LoVo (cell line): Measurements from ENCODE around the gene CDIP1.

ENCODE experiments used
- DNase-seq: peaks from one replicate; pipeline ENCODE4 v3.0.0-alpha.2; 2016; ENCODE audit warnings: low spot score

CDIP1 gene

DNA sequence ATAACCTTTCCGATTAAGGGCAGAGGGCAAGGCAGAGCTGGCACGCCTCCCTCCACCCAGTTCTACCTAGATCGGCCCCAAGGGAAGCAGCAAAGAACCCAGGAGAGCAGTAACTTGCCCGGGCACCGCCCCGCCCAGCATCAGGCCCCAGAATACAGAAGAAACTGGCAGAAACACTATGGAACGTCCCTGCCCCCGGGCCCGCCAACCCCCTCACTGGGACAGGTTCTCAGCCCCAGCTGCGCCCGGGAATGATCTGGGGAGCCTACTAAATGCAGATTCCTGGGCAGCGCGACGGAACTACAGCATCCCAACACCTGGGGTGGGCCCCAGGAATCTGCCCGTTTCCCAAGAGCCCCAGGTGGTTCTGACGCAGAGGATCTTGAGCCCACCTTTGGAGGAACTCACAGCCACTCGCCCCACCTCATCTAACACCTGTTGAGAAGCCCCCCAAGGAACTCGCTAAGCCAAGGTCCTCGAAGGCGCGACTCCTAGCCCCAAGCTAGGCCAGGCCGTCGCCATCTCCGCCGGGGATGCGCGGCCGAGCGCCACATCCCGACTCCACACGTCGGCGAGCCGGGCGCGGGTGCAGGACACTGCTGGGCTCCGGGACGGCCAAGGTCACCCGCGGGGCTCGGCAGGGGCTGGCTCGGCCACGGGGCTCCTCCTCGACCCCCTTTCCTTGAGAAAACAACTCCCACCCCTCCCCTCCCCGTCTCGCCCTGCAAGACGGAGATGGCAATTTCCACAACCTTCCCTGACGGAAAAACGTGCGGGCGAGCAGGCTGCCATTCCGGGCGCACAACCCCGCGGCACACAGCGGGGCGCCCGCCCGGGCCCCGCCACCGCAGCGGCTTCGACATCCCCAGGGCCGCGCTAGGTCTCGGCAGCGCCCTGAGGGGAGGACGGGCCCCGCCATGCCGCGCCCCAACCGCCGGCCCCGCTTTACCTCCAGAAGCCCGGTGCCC is 913 bp downstream of the CDIP1 start:
- no peak for DNase-seq

DNA sequence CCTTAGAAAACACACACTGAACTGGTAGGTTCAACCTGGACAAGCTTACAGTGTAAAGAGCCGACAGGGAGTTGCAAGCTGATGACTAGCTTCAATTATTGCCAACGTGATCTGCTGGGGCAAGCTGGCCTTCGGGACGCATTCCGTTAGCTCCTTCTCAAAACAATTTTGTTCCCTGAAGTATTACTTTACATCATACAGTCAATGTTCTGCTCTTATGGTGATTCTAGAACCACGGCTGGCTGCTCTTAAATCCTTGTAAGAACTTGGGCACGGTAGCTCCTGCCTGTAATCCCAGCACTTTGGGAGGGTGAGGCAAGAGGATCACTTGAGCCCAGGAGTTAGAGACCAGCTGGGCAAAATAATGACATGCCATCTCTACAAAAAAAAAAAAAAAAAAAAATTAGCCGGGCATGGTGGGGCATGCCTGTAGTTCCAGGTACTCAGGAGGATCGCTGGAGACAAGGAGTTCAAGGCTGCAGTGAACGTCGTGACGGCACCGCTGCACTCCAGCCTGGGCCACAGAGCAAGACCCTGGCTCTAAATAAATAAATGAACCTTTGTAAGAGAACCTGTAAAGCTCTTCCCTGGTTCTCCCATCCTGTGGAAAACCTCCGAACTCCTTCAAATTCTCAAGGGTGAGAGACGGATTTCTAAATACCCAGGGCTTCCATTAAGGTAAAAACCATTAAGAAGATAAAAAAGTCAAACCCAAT is 2.0 kb downstream of the CDIP1 start:
- DNase-seq, result no peak

DNA sequence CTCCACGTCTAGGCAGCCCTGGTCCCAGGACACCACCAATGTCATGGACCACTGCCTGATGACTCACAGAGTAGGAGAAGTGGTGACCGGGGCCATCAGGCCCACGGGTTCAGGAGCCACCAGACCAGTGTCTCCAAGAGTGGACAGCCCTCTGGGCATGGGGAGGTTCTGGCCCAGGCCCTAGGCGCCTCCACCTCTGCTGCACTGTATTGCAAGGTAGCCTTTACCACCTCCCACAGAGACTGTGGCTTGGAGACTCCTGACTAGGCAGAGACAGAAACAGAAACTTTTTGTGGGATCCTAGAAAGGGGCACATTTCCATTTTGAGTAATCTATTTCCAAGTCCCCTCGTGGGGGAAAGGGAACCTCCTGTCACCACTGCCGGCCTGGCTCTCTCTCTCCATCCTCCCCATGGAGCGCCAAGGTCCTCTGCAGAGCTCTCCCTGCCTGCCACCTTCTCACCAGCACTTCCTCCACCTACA is 2.9 kb downstream of the CDIP1 start:
- DNase-seq, result no peak

DNA sequence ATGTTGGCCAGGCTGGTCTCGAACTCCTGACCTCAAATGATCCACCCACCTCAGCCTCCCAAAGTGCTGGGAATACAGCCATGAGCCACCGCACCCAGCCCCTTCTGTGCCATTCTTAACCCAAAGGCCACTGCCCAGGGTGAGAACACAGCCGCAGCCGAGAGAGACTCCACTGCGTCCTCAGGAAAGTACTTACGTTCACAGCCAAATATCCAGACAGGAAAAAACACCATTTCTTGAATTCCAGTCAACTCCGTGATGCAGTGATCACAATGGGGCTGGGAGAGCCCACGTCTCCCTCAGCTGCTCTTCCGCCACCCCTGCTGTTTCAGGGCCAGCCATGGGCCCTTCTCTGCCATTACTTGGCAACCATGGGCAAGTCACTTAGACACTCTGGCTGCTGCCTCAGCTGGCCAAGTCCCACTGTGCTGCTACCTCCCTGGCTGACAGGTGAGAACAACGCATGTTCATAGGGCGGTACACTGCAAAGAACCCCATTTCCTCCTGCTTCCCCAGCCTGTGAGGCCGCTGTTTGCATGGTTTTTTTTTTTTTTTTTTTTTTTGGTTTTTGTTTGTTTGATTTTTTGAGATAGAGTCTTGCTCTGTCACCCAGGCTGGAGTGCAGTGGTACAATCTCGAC is 4.3 kb downstream of the CDIP1 start:
- DNase-seq, result no peak

DNA sequence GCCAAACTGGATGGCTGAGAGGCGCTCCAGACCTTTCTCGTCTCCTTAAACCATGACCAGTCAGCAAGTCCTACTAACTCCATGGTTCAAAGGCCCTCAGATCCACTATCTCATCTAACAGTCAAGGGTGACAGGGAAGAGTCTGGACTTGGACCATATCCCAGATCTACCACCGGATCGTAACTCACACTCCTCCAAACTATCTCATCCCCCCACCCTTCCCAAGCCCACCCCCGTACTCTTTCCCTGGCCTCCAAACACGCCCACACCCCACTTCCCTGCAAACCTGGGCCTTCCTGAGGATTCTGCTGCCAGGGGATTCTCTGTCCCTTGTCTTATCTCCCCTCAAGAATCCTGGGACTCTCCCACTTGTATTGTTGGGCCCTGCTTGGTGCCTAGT is 5.1 kb downstream of the CDIP1 start:
- DNase-seq, result no peak

DNA sequence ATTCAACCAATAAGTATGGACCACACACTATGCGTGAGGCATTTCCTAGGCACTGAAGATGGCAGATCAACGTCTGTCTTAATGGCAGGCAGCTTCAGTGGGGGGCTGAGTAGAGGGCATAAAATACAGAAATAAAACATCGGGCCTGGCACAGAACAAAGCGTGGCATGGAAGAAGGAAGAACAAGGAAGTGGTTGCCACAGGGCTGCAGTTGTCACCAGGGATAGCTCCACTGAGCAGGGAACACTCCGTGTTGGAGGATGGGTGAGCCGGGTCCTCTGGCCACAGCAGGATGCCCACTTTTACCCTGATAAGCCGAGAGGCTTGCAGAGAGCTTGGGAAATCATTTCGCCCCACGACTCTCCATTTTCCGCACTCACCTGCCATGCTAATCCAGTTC is 6.3 kb downstream of the CDIP1 start:
- DNase-seq, result no peak

DNA sequence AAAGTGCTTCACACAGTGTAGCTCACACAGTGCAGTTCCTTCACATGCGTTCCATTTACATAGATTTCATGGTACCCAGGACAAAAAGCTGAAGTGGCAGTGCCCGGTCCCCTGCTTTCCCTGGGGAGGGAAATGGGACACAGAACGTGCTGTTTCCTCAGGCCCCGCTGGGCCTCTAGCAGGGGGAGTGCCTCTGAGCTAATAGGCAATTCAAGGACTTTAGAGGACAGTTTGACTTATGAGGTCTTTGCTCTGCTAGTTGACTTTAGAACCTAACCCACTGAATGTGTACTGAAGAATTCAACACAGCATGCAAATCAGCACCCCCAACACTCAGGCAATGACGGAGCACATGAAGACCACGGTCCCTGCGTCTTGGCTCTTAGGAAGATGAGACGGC is 6.8 kb downstream of the CDIP1 start:
- DNase-seq, result no peak

DNA sequence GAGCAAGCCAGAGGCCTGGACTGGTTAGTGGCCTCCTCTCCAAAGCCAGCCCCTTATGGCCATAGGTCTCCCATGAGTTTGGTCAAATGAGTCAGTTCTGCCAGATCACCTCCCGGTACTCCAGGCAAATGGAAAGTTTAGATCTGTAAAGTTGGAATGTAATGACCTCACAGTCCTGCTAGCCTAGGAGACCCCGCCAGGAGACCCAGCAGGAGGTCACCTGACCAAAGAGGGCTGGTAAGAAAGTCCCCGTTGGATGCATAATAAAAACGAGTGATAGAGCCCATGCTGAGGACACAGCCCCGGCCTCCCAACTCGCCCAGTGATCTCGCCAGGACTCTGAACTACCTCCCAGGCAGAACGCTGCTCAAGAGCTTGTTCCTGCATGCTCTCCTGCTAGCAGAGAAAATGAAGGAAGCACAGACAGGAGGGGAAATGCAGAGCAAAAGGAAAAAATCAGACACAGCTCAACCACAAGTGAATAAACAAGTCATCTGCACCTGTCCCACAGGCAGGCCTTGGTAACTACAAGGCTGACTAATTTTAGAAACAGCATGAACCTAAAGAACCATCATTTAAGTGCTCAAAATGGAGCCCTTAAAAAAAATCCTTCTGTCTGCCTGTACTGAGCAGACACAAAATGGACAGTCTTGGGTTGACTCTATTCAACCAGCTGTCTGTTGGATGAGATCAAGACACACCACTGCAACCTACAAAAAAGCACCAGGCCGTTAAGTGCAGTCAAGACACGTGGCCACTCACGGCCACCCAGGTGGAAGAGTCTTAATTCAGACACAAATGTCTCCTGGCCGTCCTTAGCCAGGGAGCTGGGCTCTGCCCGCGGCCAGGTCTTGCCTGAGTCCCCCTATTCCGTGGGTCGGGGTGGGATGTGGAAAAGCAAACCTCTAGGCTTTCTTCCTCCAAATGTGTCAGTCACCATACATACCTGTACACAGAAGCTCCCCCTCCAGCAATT is 9.2 kb downstream of the CDIP1 start:
- DNase-seq, result no peak

DNA sequence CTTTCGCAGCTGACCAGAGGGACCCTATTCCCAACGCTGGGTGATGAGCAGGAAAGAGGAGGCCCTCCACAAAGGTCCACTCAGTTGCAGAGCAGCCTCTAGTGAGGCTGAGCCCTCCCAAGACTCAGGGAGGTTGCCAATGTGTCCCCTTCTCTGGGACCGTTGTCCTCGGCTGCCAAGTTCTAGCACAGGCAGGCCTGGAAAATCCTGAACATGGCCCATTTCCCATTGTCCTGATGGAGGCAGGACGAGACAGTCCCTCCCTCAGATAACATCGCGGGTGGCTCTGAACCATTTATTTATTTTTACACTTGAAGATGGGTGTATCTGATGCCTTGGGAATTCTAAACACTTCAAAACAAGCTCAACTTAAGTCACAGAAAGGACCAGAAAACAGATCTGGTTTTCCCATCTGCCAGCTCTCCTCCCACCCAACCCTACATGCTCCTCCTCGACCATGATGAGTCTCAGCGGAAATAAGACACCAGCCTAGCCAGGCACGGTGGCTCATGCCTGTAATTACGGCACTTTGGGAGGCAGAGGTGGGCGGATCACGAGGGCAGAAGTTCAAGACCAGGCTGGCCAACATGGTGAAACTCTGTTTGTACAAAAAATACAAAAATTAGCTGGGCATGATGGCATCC is 12.8 kb downstream of the CDIP1 start:
- DNase-seq, result no peak

DNA sequence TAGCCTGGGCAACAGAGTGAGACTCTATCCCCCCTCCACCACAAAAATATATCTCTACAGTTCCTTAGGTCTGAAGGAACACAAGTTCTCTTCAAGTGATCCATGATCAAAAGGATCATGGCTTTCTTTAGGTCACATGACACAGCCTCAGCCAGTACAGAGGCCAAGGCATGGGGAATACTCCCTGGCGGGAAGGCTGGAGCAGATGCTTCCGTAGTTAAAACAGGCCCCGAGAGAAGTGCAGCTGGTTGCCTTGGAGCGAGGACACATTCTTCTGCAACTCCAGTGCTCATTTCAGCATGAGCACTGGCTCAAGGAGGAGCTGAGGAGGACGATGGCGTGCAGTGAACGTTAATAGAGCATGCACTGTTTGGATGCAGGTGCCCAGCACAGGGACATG is 13.5 kb downstream of the CDIP1 start:
- DNase-seq, result no peak

DNA sequence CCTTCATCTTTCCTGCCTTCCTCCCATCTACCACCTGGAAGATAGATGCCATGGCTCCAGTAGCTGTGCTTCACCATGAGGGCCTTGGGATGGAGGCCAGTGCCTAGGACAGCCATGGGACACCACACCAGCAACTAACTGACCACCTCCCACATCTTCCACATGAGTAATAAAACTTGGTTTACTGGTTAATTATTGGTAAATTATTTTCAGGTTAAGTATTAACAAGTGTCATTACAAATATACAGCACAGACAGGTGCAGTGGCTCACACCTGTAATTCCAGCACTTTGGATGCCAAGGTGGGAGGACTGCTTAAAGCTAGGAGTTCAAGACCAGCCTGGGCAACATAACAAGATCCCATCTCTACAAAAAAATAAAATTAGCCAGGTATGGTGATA is 14.0 kb downstream of the CDIP1 start:
- no peak for DNase-seq

DNA sequence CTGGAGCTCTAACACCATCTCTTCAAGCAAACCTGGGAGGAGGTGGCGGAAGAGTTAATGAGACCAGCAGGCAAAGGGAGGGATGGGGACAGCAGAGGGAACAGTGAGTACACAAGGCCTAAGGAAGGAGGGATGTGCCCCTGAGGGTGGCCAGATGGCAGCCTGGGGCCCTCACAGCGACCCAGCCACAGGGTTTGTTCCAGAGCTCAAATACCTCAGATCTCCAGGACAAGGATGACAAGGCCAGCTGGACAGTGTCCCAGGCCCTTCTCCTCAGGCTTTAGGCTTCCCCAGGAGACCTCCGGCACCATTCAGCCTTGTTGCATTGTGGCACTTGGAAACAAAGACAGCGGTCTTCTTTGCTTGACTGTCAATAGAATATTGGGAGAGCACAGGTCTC is 14.9 kb downstream of the CDIP1 start:
- no peak for DNase-seq

DNA sequence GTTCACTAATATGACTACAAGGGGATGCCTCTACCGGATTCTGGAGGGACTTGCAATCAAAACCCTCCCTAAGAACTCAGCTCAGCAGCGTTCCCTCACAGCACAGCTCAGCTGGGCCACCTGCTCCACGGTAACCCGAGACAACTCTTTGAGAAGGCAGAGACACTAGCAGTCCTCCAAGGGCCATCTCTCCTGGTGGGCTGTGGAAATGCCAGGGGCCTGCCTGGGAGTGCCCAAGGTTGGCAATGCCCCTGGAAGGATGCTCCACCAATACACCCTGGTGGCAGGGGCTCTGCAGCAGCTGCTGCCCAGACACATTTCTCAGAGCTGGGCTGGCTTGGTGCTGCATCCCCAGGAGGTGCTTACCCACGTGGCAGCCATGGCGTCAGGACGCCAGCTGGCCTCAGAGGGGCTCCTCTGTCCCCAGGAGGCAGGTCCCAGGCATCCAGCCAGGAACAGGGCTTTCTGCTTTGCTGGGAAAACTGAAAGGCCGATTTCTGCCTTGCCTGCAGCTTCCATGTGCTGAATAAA is 16.5 kb downstream of the CDIP1 start:
- no peak for DNase-seq

DNA sequence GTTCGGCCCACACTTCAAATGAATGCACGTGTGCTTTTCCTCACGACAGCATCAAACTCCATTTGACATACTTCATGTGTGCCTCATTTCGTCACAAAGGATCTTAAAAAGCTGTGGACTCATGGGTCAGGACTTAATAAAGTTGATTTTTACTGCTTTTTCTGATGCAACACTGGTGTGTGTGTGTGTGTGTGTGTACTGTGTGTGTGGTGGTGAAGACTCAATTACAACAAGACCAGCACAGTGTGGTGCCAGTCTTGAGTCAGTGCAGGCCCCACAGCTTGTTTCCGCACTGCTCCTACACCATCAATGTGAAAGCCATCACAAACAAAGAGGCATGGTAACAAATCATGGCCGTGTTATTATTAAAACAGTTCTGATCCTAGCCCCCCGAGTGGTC is 17.7 kb downstream of the CDIP1 start:
- no peak for DNase-seq

DNA sequence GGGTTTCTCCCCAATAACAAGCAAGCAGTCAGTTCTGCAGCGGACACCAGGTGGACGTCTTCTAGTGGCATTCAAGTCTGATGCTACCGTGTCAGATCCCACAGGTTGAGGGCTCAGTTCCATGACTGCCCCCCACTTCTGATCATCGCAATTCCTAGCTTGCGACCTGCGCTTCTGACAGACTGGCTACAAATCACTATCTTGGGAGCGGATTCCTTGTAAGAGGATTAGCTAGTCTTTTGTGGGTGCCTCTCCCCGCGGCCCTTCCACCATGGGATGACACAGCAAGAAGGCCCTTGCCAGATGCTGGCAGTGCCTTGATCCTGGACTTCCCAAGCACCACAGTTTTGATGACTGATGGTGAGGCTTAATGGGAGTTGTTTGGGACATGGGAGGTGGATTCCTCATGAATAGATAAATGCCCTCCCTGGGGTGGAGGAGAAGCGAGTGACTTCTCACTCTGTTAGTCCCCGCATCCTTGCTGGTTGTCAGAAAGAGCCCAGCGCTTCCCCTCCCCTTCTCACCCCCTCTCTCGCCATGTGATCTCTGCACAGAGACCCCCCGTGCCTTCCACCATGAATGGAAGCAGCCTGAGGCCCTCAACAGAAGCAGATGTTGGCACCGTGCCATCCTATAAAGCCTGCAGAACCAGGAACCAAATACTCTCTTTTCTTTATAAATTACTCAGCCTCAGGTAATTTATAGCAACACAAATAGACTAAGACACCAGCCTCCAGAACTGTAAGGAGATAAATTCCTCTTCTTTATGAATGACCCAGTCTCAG is 19.1 kb downstream of the CDIP1 start:
- DNase-seq, result no peak

DNA sequence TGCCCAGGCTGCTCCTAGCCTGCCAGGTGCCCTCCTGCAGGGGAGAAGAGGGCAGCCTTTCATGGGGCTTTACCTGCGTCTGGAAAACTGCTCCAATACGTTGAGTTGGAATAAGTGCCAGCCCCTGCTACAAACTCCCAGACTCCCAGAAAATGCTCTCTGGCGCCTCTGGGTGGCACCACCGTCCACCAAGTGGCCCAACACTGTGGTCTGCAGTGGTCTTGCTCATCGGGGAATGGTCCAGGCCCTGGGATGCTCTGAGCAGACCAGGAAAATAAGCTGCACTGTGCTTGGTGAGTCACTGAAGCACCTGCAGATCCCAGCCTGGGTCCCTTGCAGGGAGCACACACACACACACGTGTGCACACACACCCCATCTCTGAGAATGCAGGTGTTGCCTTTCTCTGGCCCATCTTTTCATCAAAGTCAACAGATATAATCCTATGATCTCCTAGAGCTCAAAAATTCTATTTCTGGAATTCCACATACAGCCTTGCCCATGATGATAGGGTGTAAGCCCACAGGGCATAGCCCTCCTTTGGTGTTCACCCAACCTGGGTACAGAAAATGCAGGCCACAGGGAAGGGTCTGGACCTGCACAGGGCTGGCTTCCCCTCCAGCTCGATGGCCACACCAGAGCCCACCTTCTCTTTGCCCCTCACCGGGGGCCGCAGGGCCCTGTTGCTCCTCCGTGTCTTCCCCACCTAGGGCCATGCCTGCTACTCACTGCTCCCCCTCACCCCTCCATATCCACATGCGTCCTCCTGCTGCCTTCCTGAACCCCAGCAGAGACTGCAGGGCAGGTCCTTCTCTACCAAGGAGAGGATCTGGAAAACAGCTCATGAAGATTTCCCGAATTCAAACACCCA is 20.5 kb downstream of the CDIP1 start:
- no peak for DNase-seq

DNA sequence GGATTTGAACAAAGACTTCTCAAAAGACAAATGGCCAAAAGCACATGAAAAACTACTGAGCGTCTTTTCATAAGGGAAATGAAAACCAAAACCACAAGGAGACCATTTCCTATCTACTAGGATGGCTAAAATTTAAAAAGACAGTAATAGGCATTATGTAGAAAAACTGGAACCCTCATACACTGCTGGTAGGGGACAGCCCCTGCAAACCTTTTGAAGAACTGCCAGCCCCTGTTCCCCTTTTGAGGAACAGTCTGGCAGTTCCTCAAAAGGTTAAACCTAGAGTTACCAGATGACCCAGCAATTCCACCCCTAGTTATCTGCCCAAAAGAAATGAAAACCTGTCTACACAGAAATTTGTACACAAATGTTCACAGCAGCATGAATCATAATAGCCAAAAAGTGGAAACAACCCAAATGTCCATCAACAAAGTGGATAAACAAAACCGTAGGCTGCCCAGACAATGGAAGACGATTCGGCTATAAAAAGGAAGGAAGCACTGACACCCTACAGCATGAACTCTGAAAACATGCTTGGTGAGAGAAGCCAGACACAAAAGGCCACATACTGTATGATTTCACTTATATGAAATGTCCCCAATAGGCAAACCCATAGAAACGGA is 22.9 kb downstream of the CDIP1 start:
- no peak for DNase-seq

DNA sequence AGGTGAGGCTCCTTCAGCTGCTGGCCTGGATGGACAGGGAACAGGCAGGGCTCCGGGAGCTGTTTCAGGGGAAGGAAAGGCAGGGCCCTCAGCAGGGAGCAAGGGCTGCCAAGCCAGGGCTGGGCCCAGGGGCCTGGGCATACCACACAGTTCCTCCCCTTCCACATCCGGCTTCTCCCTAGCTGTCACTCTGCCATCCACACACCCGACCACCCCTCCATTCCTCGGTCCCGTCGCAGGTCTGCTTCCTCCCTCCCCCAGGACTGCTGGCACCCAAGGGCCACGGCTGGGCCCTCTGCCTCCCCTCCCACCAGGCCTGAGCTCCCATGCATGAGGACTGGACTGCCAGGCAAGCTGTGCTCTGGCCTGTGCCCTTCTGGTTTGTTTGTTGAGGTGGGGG is 24.0 kb downstream of the CDIP1 start:
- DNase-seq, result no peak

DNA sequence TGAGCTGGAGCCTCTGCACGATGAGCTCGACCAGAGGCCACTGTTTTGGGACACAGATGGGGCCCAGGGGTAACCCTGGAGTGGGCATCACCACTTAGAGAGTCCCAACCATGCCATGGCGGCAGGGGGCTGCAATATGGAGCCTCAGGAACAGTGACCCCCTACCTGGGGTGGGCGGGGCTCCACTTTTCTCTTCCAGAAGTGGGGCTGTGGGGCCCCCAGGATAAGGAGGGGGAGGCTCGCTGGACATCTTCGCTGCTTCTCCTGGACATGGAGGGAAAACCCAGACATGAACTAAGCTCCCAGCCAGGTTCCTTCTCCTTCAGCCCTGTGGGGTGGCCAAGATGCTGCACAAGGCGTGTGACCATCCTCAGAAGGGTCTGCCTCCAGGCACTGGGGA is 24.7 kb downstream of the CDIP1 start:
- DNase-seq, result no peak
